Measurements from ENCODE around the gene PDE1C.
"Not testable (repeated sequence)": the region's sequence is repeated elsewhere in the genome, so short reads cannot be mapped to it uniquely, and the experiment has no call there.

Gene PDE1C

DNA sequence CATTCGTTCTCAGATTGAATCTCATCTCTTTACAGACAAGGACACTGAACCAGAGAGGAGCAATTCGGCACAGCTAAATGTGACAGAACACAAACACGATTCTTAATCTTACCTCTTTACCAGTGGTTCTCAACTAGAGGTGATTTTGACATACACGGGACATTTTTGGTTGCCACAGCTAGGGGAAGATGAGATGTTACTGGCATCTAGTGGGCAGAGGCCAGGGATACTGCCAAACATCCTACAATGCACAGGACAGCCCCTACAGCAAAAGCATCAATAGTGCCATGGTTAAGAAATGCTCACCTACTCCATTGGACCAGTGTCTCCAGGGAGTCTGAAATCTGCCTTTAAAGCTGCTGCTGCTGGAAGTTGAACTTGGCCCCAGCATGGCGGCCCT lies 27.3 kb downstream of the PDE1C start:
- DNase-seq = no peak

DNA sequence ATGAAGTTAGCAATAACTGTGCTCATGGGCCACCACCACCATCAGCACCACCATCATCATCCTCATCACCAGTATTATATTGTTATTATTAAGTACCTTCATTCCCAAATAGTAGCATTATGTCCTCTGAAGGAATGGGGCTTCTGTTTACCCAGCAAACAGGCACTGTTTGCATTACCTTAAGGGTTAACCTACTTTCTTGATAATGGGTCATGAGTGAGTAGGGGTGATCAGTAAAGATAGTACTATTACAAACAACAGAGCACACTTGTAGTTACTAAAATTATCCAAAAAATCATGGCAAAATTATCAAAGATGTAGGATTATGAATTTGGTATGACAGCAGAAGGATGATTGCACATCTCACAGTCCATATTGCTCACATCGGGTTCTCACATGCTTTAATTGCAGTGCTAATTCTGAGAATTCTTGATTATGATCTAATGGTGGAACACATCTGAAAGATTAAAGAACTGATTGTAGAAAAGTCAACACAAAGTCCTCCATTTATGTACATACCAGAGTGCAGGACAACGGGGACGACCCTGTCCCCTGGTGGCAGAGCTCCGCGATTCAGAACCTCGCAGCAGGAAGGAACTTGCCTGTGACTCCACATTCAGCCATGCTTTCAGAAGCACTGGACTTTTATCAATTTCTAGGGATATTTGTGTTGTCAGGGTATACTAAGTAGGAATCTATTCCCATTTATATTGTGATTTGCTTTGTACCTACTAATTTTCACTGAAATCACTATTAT lies 31.0 kb downstream of the PDE1C start:
- DNase-seq = no peak

DNA sequence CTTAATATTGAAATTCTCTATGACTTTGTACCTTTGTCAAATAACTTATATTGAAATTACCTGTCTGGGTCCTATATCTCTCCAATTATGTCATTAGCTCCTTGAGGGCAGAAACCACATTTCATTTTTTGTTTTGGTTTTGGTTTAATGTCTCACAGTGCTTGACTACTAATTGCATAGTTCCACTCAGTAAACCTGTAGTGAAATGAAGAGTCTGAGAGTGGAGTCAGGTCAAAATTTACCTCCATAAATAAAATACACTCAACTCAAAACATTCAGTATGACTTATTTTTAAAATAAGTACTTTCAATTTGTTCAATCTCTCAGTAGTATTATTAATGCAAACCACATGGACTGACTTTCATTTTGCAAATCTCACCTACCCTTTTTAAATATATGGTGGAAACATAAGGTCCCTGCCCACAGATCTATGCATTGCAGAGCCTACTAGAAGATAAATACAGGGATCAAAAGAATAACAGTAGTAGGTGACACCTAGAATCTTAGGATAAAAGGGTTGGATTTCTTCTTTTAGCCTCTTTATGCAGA lies 32.5 kb downstream of the PDE1C start:
- DNase-seq = no peak

DNA sequence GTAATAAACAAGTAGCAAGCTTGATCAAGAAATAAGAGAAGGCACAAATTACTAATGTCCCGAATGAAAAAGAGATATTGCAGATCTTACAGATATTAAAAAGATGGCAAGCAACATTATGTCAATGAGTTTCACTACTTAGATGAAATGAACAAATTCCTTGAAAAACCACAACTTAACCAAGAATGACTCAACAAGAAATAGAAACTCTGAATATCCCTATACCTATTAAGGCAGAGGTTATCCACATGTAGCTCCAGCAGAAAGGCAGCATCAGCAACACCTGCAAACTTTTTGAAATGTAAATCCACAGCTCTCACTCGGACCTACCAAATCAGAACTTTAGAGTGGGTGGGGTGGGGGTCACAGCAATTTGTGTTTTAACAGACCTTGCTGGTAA lies 33.6 kb downstream of the PDE1C start:
- DNase-seq = no peak

DNA sequence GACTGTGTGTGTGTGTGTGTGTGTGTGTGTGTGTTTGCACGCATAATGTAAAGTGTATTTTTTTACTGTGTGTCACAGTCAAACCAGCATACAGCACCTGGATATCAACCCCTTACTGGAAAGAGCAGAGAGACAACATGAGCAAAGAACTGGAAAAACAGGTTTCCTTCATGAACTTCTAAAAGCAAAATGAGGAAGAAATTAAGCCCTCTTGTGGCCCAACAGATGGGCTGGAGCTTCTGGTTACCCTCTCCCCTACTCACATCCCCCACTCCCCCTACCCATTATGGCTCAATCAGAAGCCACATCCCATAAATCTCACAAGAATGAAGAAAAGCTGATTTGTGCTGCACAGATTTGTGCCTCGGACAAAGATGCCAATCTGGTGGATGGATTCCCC lies 36.2 kb downstream of the PDE1C start:
- DNase-seq = peak; percentile 87

DNA sequence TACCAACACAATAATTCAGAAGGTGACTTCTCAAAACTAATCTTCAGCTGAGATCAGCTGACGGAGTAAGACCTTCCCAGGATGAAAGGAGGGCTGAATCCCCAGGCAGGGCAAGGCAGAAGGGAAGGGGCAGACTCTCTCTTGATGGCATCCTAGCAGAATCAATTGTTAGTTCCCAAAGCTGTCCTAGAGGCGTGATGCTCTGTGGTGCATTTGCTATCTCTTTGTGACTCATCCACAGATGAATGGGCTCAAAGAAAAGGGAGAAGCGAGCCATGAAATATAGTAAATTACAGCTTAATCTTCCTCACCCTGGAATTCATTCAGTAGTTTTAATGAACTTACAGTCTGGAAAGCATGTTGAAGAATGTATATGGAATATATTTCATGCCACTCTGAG lies 37.2 kb downstream of the PDE1C start:
- DNase-seq = no peak

DNA sequence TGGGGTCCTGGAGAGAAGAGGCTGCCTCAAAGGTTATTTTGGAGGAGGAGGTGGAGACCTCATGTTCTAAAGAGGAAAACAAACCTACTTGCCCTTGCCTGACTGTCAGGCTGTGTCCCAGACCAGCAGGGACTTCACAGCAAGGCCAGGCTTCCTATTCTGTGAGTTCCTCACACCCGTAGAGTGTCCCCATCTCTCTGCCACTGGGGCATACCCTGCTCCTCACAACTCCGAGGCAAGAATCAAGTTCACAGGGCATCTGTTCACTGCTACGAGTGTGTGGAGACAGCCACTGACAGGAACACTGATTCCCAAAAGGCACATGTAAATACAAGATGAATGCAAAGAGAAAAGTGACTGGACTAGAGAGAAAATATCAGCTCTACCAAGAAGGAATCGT lies 38.0 kb downstream of the PDE1C start:
- DNase-seq = no peak

DNA sequence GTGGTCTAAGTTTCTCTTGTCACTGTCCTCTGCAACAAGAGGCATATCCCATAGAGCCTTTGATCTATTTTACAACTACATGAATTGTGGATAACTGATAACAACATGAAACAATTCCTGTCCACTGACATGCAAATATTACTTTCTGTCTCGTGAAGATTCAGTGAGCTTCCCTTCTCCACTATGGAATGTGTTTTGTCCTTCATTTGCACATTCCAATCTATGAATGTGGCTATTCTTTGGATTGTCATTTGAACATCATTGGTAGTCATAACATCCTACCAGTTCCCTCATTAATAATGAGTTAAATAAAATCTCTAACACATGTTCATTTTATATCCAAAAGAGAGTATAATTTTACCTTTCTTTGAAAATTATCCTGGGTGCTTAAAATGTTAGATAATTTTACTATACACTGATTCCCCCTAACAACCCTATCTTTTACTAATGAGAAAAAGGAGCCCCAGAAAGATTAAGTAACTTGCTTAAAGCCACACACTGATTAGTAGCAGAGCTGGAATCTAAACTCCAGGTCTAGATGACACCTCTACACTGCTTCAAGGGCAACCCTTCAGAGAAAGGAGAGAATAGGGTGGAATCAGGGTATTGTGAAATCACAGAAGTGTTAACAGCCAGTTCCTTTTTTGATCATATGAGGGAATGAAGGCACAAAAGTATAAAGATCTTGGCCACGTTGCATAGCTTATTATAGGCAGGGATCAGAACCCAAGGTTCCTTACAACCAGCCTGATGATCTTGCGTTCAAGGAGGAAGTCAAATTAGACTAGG lies 39.1 kb downstream of the PDE1C start:
- DNase-seq = no peak

DNA sequence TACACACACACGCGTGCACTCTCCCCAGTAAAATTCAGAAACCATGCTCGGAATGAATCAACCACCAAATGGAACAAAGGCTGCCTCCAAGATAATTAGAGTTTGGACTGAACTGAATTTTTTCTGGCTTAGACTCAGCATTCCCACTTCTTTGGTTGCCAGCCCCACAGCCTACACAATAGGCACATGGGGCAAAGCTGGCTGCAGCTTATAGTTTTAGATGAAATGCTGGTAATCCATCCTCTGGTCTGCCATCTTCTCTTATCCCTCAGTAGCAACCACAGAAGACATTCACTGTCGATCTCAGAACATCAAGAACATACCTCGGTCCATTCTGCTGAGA lies 44.2 kb downstream of the PDE1C start:
- no peak for DNase-seq

DNA sequence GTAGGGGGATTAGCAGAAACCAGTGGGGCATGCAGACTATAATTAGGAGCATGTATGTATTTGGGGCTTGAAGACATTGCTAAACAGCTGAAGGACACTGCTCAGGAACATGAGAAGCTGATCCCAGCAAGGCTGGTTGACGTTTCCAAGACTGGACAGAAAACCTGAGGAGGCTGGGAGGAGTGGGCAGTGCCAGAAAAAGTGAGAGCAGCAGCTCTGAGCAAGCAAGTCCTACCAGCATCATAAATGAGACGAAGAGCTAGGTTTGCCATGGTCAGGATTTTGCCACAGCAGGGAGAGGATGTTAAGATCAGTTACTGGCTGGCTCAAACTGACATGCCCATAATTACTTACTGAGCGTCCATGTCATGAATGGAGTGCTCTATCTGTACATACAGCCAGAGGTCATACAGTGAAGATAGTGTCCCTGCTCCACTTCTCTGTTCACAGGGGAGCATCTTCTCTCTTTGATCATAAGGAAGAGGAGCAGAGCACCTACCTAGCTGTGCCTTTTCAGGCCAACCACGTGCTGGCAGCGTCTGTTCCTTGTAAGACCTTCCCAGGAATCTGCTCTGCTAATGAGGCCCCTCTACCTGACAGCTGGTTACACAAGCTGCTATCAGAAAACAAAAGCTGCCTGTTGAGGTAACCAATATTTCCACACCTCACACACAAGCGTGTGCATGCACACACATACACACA lies 44.7 kb downstream of the PDE1C start:
- DNase-seq = no peak

DNA sequence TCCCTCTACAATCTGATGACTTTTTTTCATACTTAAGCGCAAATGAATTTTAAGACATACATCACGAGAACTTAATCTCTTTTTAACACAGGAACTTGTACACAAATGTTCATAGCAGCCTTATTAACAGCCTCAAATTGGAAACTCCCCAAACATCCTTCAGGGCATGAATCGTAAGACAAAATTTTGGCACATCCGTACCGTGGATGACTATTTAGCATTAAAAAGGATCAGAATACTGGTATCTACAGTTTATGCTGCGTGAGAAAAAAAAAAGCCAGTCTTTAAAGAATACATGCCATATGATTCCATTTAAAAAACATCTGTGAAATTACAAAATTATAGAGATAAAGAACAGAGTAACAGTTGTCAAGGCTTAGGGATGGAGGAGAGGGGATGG lies 46.8 kb downstream of the PDE1C start:
- DNase-seq = no peak

DNA sequence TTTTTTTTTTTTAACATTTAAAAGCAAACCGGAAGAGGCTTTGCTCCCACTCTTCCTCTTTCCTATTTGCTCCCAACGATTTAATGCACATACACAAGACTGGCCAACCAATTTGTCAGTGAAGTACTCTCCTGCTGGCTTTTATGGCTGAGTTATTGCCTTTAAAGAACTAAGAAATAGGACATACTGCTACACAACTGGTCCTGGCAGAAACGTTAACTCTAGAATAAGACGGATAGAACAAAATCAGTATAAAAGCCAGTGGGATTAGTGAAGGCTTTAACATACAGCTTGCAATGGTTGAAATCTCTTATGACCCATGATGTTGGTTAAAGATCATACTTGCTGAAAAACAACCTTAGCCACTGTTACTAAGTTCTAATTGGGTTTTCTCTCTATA lies 47.2 kb downstream of the PDE1C start:
- no peak for DNase-seq

DNA sequence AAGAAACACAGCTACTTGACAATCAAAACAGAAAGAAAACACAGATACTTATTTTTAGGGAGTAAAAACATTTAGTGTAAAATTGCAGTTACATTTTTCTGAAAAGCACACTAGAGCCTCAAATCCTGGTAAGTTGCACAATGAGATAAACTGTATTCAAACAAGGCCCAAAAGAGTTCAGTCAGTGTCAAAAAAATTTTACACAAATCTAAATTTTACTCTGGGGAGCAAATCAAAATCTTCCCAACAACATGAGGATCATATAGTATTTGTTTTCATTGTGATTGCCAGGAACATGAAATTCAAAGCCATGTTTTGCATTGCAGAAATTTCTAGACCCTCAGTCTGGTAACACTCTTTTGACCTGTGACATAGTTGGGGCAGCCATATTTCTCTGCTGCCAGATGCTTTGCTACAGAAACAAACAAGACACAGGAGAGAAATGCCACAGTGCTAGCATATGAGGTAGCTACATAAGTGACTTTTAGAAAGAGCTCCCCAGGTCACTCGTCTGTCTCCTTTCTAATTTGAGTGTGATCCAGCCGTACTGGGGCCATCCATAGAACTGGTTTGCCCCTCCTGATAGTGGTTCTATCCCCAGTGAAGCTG lies 49.6 kb downstream of the PDE1C start:
- DNase-seq = no peak

DNA sequence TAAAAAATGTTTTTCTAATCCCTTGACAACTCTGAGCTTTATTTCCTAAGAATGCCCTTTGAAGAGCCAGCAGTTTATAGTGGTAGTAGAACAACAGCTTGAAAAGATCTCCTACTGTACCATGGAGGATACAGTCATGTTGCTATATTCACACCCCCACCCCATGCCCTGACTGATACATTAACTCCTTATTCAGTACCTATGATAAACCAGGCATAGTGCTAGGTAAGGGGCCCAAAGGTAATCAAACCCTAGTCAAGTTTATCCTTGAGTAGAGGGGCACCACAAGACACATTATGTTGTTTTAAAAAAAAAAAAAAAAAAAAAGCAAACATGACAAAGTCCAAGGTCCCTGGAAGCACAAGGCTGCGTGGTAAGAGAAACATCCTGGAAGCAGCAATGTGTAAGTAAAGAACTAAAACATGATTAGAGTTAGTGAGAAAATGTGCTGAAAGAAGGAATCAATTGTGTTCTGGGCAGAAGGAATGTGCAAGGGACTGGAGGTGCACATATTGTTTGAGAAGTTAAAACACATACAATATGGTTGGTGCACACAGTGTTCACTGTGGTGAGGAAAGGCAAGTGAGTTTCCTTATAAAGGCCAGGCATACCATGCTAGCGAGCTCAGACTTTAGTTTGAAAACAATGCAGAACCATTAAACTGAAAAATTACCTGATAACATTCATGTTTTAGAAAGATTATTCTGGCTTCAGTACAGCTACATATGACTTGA lies 51.2 kb downstream of the PDE1C start:
- no peak for DNase-seq

DNA sequence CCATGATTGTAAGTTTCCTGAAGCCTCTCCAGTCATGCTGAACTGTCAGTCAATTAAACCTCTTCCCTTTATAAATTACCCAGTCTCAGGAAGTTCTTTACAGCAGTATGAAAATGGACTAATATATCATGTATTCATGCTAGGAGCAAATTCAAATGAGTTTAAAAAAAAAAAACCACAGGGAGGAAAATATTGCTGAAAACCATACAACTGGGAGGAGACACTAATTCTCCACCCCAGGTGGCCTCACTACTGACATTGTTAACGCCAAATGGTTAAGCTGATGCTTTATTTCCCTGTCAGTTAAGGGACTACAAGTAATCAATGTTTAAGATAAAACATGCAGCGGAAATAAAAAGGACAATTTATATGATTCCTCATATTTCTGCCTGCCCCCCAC lies 55.1 kb downstream of the PDE1C start:
- DNase-seq = no peak

DNA sequence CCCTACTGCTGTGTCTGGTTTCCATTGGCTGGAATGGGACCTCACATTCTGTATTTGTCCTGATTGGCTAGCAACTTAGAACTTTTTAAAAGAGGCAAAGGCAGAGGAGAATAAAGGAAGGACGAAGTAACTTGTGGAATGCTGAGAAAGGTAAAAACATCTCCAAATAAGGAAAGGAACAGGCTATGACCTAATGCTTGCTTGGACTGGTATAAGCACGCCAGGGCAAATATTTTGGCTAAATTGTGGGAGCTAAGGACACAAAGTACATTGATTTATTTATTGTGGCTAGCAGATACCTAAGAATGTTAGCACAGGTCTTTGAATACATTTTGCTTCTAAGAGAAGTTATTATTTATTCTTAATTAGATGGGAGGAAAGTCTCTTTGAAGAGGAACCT lies 56.7 kb downstream of the PDE1C start:
- DNase-seq = not testable (repeated sequence)

DNA sequence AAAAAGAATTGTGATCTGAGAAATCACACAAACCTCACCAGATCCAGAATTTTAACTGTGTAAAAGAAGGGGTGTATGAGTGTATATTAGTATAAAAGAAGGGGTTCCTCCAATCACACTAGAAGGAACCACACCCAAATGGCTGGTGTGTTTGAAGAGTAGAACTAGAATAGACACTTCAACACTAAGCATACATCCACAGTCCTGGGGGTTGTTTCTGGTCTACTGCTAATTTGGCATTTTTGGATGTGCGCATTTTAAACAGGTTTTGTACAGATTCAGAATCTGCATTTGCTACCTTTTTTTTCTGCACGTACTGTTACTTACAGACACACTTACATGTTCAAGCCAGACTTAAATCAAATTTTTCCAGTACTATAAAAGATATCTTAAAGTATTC lies 64.6 kb downstream of the PDE1C start:
- no peak for DNase-seq

DNA sequence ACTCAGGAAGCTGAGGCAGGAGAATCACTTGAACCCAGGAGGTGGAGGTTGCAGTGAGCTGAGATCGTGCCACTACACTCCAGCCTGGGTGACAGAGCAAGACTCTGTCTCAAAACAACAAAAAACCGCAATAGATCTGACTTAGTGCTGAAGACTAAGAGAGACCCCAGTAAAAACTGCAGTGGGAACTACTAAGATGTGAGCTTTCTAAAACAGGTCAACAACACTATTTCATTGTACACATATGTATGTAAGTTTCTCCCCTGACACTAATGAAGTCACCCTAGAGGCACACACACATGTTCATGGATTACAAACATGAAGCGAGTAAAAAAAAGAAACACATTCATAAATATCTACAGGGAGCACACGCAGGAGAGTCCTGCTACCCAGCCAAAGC lies 68.3 kb downstream of the PDE1C start:
- no peak for DNase-seq

DNA sequence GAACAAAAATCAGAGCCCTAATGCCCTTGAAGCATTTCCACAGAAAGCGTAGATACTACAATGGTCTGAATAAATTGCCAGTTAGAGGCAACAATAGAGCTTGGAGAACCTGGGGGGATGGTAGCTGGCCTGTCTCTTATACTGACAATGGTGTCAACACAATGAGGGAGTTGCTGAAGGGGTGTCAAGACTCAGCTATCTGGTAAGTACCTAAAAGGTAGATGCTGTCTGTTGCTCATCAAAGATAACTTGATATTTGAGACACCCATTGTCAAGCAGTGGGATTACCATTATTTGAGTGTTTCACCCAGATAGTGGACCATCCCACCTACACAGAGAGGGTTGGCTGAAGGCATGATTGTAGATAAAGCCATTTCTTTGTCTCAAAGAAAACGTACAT lies 72.8 kb downstream of the PDE1C start:
- DNase-seq = no peak

DNA sequence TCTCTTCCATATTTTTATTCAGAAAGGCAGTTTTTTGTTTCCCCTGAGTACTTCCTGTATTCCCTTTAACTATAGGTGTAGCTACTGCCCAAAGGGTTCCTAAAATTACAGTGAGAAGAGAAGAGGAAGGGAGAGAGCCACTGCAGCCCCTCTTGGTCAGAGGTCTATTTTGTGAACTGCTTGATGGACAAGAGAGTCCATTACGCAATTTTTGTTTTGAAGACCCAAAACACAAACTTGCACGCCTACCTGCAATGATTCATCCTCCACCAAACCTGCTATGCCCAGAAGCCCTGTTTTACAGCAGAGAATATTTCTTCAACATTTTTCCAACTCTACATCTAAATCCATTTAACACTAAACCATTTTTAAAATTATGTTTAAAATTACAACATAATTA lies 75.1 kb downstream of the PDE1C start:
- DNase-seq = no peak

DNA sequence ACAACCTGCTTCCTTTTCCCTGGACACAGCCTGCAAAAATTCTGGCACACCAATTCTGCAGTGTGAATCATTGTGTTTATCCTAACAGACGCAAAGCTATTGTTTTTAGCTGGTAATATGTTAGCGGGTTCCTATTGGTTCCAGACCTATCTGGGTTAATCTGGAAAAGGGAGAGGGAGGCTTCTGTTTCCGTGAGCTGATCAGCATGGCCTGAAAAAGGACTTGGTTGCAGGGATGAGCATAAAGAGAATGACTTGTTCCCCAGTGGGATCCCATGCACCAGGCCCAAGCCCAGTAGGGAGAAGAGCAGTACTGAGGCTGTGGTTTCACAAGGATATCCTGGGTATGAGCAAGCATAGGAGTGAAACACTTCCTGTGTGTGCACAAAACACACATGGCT lies 78.4 kb downstream of the PDE1C start:
- DNase-seq = no peak

DNA sequence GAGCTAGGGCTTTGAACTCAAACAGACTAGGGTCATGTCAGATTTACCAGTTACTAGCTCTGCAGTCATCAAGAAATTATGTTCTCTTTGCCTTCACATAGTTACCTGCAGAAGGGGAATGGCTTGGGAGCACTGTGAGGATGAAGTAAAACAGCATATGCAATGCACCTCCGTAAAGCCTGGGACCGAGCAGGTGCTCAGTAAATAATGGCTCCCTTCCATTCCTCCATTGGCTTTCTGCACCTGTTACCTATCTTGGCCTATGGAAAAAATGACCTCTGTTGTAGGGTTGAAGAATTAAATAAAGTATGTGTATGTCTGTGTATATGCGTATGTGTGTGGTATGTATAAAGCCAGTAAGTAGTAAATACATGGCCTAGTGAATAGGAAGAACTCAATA lies 78.8 kb downstream of the PDE1C start:
- no peak for DNase-seq

Data from NCI-H510A treated with DMSO at 0.1 percent for 48 hours (cell line).